Esophagus squamous epithelium (tissue), 4 donors: ENCODE measurements around the gene PPP2R5B.

Experiments
- CTCF ChIP-seq, 6 experiments: fragments of 450-650 bp in 4 of 6; fragments of 200-600 bp in 2 of 6; sonication (generic) in 2 of 6; IDR thresholded peaks; one replicate each; pipeline ENCODE4 v1.5.1; 2016 to 2019; ENCODE audit warnings: antibody characterized with exemption in 6 of 6, mild to moderate bottlenecking in 4 of 6, moderate library complexity in 4 of 6
- POLR2A ChIP-seq, 4 donors: fragments of 450-650 bp; IDR thresholded peaks; one replicate each; pipeline ENCODE4 v1.6.1; 2017; ENCODE audit warnings: antibody characterized with exemption in 4 of 4, mild to moderate bottlenecking in 4 of 4, moderate library complexity in 3 of 4

GRCh38 chr11:64898076-64898445, 26.4 kb upstream of the PPP2R5B start:
- TF ChIP-seq CTCF (IDR thresholded peaks at IDR 0.05) (no peak), POLR2A (IDR thresholded peaks at IDR 0.05) (no peak)
